Stimulated activated CD4-positive, alpha-beta T cell treated with anti-CD3 and anti-CD28 coated beads, TNF-alpha, amount 100 ng/mL, for 24 hours (primary cell): ENCODE data around the gene KLHDC8A.

Experiments
- DNase-seq, 3 experiments: peaks; one replicate each; pipeline ENCODE4 v3.0.0-alpha.2; 2020; ENCODE audit warnings: low read depth in 3 of 3

KLHDC8A gene

GRCh38 chr1:205319081-205320018, 37.4 kb downstream of the KLHDC8A start:
- no peak for DNase-seq

GRCh38 chr1:205318231-205318991, 38.3 kb downstream of the KLHDC8A start:
- no peak for DNase-seq

GRCh38 chr1:205317311-205317917, 39.3 kb downstream of the KLHDC8A start:
- DNase-seq: no peak

GRCh38 chr1:205316161-205316566, 40.6 kb downstream of the KLHDC8A start:
- no peak for DNase-seq

- no peak for DNase-seq
Observed at GRCh38 chr1:205315008-205315618, 41.6 kb downstream of the KLHDC8A start.

- DNase-seq: peak in 1 of 3 experiments; percentile 3
Observed at GRCh38 chr1:205313563-205314308, 43.0 kb downstream of the KLHDC8A start.

- no peak for DNase-seq
Observed at GRCh38 chr1:205312866-205313562, 43.7 kb downstream of the KLHDC8A start.

GRCh38 chr1:205310976-205311704, 45.6 kb downstream of the KLHDC8A start:
- no peak for DNase-seq

GRCh38 chr1:205309741-205310140, 47.0 kb downstream of the KLHDC8A start:
- no peak for DNase-seq

- no peak for DNase-seq
Observed at GRCh38 chr1:205306929-205307566, 49.7 kb downstream of the KLHDC8A start.

GRCh38 chr1:205304695-205305070, 52.0 kb downstream of the KLHDC8A start:
- no peak for DNase-seq

- no peak for DNase-seq
Observed at GRCh38 chr1:205304046-205304694, 52.6 kb downstream of the KLHDC8A start.

- no peak for DNase-seq
Observed at GRCh38 chr1:205303247-205303888, 53.4 kb downstream of the KLHDC8A start.

GRCh38 chr1:205301842-205302588, 54.7 kb downstream of the KLHDC8A start:
- no peak for DNase-seq

- DNase-seq: no peak
Observed at GRCh38 chr1:205301205-205301821, 55.4 kb downstream of the KLHDC8A start.

- no peak for DNase-seq
Observed at GRCh38 chr1:205300149-205300548, 56.6 kb downstream of the KLHDC8A start.
